NT2/D1 (cell line): ENCODE measurements around the gene STYXL2.

Experiments
- DNase-seq: peaks from one replicate; pipeline ENCODE4 v3.0.0-alpha.2; 2011; ENCODE audit warnings: low read depth, low spot score
- H3K27me3 ChIP-seq: 2 replicates; pipeline ENCODE4 v1.6.0; 2011; ENCODE audit warnings: mild to moderate bottlenecking; ENCODE audit not compliant: insufficient read length, insufficient read depth
- H3K36me3 ChIP-seq: 2 replicates; pipeline ENCODE4 v1.6.1; 2011; ENCODE audit warnings: mild to moderate bottlenecking, low read length, mixed read lengths; ENCODE audit not compliant: insufficient read depth, insufficient read length
- H3K4me1 ChIP-seq: 2 replicates; pipeline ENCODE4 v1.5.1; 2011; ENCODE audit not compliant: insufficient read depth, insufficient read length
- H3K4me3 ChIP-seq: 2 replicates; pipeline ENCODE4 v1.5.1; 2011; ENCODE audit warnings: low read depth; ENCODE audit not compliant: insufficient read length
- H3K9ac ChIP-seq: 2 replicates; pipeline ENCODE4 v1.6.0; 2011; ENCODE audit warnings: low read depth; ENCODE audit not compliant: insufficient read length
- H3K9me3 ChIP-seq: 2 replicates; pipeline ENCODE4 v1.5.1; 2011; ENCODE audit warnings: mild to moderate bottlenecking, low read length; ENCODE audit not compliant: insufficient read depth
- SUZ12 ChIP-seq: IDR thresholded peaks from 2 replicates; pipeline ENCODE4 v1.6.1; 2011; ENCODE audit not compliant: insufficient read length, insufficient read depth; ENCODE audit errors: extremely low read depth
- YY1 ChIP-seq: IDR thresholded peaks from 2 replicates; pipeline ENCODE4 v1.6.1; 2011; ENCODE audit not compliant: insufficient read length, insufficient read depth
- ZNF274 ChIP-seq: IDR thresholded peaks from 2 replicates; pipeline ENCODE4 v1.6.1; 2011; ENCODE audit warnings: mild to moderate bottlenecking, low read depth, low read length

STYXL2 gene

DNA sequence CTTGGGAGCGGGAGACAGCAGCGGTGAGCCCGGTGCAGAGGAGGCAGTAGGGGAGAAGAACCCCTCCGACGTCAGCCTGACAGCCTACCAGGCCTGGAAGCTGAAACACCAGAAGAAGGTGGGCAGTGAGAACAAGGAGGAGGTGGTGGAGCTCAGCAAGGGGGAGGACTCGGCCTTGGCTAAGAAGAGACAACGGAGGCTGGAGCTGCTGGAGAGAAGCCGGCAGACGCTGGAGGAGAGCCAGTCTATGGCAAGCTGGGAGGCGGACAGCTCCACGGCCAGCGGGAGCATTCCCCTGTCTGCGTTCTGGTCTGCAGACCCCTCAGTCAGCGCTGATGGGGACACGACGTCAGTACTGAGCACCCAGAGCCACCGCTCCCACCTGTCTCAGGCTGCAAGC is 32.9 kb downstream of the STYXL2 start:
- TF ChIP-seq ZNF274, result no peak
- no peak for TF ChIP-seq YY1
- TF ChIP-seq SUZ12, result no peak
- Histone ChIP-seq H3K4me1 (no peaks in the 10 kb centered on the region), H3K4me3 (no peak overlapping the region), H3K9me3 (no peaks in the 10 kb centered on the region), H3K36me3 (peaks cover 23% of the 10 kb centered on the region), H3K9ac (no peak overlapping the region), H3K27me3 (no peaks in the 10 kb centered on the region)
- no peak for DNase-seq

DNA sequence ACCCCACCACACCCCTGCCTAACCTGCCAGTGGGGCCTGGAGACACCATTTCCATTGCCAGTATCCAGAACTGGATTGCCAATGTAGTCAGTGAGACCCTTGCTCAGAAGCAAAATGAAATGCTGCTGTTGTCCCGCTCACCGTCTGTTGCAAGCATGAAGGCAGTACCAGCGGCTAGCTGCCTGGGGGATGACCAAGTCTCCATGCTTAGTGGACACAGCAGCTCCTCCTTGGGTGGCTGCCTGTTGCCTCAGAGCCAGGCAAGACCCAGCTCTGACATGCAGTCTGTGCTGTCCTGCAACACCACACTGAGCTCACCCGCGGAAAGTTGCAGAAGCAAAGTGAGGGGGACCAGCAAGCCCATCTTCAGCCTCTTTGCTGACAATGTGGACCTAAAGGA is 33.4 kb downstream of the STYXL2 start:
- Histone ChIP-seq H3K4me3 (no peak overlapping the region), H3K27me3 (no peaks in the 10 kb centered on the region), H3K9ac (no peak overlapping the region), H3K9me3 (no peaks in the 10 kb centered on the region), H3K4me1 (no peaks in the 10 kb centered on the region), H3K36me3 (peaks cover 23% of the 10 kb centered on the region)
- TF ChIP-seq SUZ12, result no peak
- TF ChIP-seq YY1, result no peak
- TF ChIP-seq ZNF274, result no peak
- no peak for DNase-seq

DNA sequence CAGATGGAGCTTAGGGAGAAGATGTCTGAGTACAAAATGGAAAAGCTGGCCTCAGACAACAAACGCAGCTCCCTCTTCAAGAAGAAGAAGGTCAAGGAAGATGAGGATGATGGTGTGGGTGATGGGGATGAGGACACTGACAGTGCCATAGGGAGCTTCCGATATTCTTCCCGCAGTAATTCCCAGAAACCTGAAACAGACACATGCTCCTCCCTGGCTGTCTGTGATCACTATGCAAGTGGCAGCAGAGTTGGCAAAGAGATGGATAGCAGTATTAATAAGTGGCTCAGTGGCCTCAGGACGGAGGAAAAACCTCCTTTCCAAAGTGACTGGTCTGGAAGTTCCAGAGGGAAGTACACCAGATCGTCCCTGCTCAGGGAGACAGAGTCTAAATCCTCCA is 33.8 kb downstream of the STYXL2 start:
- Histone ChIP-seq H3K4me1 (no peaks in the 10 kb centered on the region), H3K36me3 (peaks cover 23% of the 10 kb centered on the region), H3K27me3 (no peaks in the 10 kb centered on the region), H3K9ac (no peak overlapping the region), H3K4me3 (no peak overlapping the region), H3K9me3 (no peaks in the 10 kb centered on the region)
- TF ChIP-seq ZNF274 (no peak), SUZ12 (no peak), YY1 (no peak)
- no peak for DNase-seq

DNA sequence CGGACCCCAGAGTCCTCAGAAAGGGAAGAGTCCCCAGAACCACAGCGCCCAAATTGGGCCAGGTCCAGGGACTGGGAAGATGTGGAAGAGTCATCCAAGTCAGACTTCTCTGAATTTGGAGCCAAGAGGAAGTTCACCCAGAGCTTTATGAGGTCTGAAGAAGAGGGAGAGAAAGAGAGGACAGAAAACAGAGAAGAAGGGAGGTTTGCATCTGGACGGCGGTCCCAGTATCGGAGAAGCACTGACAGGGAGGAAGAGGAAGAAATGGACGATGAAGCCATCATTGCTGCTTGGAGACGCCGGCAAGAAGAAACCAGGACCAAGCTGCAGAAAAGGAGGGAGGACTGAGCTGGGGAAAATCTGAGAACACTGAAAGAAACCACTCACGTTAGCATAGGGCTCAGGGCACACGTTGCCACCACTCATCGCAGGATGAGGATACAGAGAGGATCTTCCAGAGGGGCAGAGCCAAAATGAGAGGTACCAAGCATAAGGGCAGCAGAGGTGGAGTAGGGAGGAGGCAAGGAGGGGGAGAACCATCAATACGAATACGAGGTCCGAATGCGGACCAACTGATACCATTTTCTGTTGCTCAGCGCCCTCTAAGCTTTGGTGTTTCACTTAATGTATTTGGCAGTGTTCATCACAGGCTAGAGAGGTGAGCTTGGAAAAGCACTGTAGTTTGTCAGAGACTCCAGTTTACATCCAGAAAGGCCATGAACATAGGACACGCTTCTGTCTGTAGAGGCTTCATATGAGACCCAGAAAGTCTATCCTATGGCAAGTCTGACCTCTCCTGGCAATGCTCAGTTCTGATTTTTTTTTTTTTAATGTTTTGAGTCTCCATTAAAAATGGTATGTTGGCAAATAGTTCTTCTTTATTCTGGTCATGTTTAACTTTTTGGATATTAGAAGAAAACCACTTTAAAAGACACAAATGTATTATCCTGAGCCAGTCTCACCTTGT is 34.7 kb downstream of the STYXL2 start:
- H3K9ac ChIP-seq, result no peak overlapping the region
- no peak for DNase-seq
- TF ChIP-seq SUZ12, result no peak
- no peaks in the 10 kb centered on the region for H3K9me3 ChIP-seq
- no peaks in the 10 kb centered on the region for H3K4me1 ChIP-seq
- H3K4me3 ChIP-seq, result no peak overlapping the region
- peaks cover 23% of the 10 kb centered on the region for H3K36me3 ChIP-seq
- no peaks in the 10 kb centered on the region for H3K27me3 ChIP-seq

DNA sequence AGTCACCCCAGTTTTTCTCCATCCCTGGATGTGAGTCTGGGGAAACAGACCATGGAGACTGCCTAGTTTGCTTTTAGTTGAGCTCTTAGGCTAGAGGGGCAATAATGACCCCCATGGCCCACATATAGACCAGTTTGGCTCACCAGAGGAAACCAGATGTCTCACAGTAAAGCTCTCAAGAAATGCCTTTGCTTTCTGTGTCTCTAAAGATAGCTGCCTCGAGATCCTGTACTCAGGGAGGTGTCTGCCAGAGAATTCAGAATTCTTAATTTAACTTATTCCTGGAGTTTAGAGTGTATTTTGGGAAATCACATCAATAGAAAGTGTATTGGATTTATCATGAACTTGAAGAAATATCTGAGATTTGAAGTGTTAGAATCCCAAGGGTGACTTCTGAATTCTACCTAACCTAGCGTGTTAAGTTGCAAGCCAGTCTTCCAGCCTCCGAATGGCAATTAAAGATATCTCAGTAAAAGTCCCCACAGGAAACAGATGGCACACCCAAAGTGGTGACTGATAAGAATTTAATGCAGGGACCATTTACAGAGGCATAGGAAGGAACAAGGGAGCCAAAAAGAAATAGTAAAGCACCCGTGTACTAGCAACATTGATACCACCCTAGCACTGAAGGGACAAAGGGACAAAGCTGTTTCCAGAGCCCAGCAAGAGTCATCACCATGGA is 37.1 kb downstream of the STYXL2 start:
- H3K4me1 ChIP-seq, result peaks cover 6% of the 10 kb centered on the region
- no peak overlapping the region for H3K9ac ChIP-seq
- TF ChIP-seq ZNF274 (no peak), SUZ12 (no peak), YY1 (no peak)
- no peaks in the 10 kb centered on the region for H3K9me3 ChIP-seq
- no peak overlapping the region for H3K4me3 ChIP-seq
- peaks cover 19% of the 10 kb centered on the region for H3K36me3 ChIP-seq
- DNase-seq, result no peak
- H3K27me3 ChIP-seq, result no peaks in the 10 kb centered on the region

DNA sequence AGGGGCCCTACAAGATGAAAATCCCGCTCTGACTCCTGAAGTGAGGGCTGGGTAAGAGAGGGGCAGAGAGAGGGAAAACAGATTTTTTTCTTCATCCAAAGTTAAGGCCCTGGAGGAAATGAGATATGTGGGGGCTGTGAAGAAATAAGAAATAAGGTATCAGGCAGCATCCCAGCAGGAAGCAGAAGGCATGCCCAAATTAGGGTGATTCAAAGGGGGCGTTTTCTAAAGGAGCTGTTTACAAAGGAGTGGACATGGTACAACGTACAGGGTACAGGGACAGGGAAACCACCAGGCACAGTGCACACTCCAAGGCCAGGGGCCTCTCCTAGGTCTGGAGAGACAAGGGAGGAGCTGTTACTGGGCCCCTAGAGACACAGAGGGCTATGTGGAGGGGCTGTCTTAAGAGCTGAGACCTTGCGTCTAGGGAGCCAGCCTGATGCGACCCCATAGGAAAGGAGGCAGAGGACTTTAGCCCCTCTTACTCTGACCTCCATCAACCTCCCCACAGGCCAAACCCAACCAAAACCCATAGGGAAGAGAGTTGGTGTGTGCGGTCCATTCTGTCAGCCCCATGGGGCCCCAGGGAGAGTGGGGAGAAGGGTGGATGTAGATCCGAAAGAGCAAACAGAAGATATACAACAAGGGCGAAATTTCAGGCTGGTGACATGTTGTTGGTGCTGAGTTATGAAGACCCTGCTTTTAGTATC is 38.6 kb downstream of the STYXL2 start:
- Histone ChIP-seq H3K4me1 (peaks cover 11% of the 10 kb centered on the region), H3K36me3 (peaks cover 6% of the 10 kb centered on the region), H3K27me3 (no peaks in the 10 kb centered on the region), H3K9me3 (peaks cover 9% of the 10 kb centered on the region; the same call in 1 of the 2 replicates), H3K9ac (no peak overlapping the region), H3K4me3 (no peak overlapping the region)
- TF ChIP-seq YY1, result no peak
- TF ChIP-seq SUZ12, result no peak
- no peak for TF ChIP-seq ZNF274
- no peak for DNase-seq

DNA sequence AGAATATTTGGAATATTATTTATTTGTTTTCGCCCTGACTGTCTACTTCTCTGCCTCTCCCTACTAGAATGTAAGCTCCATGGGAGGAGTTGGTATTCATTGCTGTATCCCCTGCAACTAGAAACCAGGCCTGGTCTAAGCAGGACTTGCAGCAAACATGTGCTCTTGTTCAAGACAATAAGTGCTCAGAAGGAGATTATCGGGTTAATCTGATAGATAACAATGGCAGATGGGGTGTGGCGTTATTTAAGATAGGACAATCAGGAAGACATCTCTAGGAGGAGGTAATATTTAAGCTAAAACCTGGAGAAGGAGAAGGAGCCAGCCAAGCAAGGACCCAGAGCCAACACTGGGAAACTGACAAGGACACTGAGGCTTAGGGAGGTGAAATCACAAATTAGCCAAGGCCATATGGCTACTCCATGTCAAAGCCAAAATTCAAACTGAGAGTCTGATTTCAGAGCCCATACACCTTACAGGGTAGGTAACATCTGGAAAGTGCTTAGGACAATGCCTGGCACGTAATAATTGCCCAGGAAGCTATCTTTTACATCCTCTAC is 41.5 kb downstream of the STYXL2 start:
- no peak for DNase-seq
- no peak for TF ChIP-seq ZNF274
- TF ChIP-seq SUZ12, result no peak
- no peak for TF ChIP-seq YY1

More for the DNA sequence above, 41.5 kb downstream of the STYXL2 start:
- Histone ChIP-seq H3K9me3 (peaks cover 9% of the 10 kb centered on the region; the same call in 1 of the 2 replicates), H3K4me1 (peaks cover 12% of the 10 kb centered on the region), H3K36me3 (no peaks in the 10 kb centered on the region), H3K4me3 (no peak overlapping the region), H3K27me3 (no peaks in the 10 kb centered on the region), H3K9ac (no peak overlapping the region)
